Heart right ventricle (tissue), 16 donors: ENCODE measurements around the gene CREB5. TPM values are rescaled to one million over a fixed set of nuclear protein-coding genes. Genes with fewer than 3 reads are reported as not detected.

Experiments
- ATAC-seq, 8 donors: fragments of 200-7000 bp; cut with Tn5 transposase; one replicate each; pipeline ENCODE4 v1.9.1; 2020; ENCODE audit warnings: mild to moderate bottlenecking in 8 of 8, moderate library complexity in 8 of 8, moderate number of reproducible peaks in 1 of 8
- DNase-seq, 2 donors: peaks; one replicate each; pipeline ENCODE4 v3.0.0-alpha.2; 2020
- H3K27ac ChIP-seq, 10 donors: fragments of 200-600 bp; sonication (generic) in 2 of 10; one replicate each; pipeline versions ENCODE4 v1.5.0 to v1.8.0; 2020 to 2022; ENCODE audit warnings: mild to moderate bottlenecking in 3 of 10
- H3K27me3 ChIP-seq, 7 donors: fragments of 200-600 bp; one replicate each; pipeline ENCODE4 v1.8.0; 2021 to 2022; ENCODE audit warnings: mild to moderate bottlenecking in 2 of 7
- H3K36me3 ChIP-seq, 9 donors: fragments of 200-600 bp; sonication (generic) in 1 of 9; one replicate each; pipeline versions ENCODE4 v1.5.0 to v1.8.0; 2020 to 2022; ENCODE audit warnings: mild to moderate bottlenecking in 2 of 9
- H3K4me1 ChIP-seq, 9 donors: fragments of 200-600 bp; sonication (generic) in 1 of 9; one replicate each; pipeline versions ENCODE4 v1.5.0 to v1.8.0; 2020 to 2022; ENCODE audit warnings: mild to moderate bottlenecking in 4 of 9
- H3K4me3 ChIP-seq, 10 donors: fragments of 200-600 bp; sonication (generic) in 2 of 10; one replicate each; pipeline versions ENCODE4 v1.5.0 to v1.8.0; 2020 to 2022; ENCODE audit warnings: mild to moderate bottlenecking in 7 of 10, moderate library complexity in 2 of 10
- H3K9me3 ChIP-seq, 11 donors: fragments of 200-600 bp in 10 of 11; sonication (generic) in 2 of 11; one replicate each; pipeline versions ENCODE4 v1.5.0 to v1.8.0; 2013 to 2022; ENCODE audit warnings: mild to moderate bottlenecking in 2 of 11, control low read depth in 1 of 11, moderate library complexity in 1 of 11
- CTCF ChIP-seq, 9 donors: fragments of 200-600 bp; sonication (generic) in 2 of 9; IDR thresholded peaks; one replicate each; pipeline versions ENCODE4 v1.5.0 to v1.8.0; 2021 to 2022; ENCODE audit warnings: antibody characterized with exemption in 9 of 9, mild to moderate bottlenecking in 5 of 9, moderate library complexity in 1 of 9
- WGBS, 2 donors: extraction: QIAGEN DNeasy Blood & Tissue Kit; methylation state at CpG; one replicate each; pipeline ENCODE4 v1.1.7; 2013; ENCODE audit warnings: inconsistent platforms in 1 of 2; 5-methylcytosine and 5-hydroxymethylcytosine counted together
- intact Hi-C, 10 donors: fragments of 100-400 bp; cut with DNase I; formaldehyde crosslinking; loops; one replicate each; pipeline versions ENCODE4 v1.11.1 to v1.14.2; 2022
- polyA plus RNA-seq, 2 donors: library from polyadenylated mRNA; stranded (reverse); fragments of 200-250 nt; gene quantifications; one replicate each; pipeline ENCODE4 v1.2.3, GENCODE V29; 2013
- total RNA-seq, 10 donors: library from RNA; stranded (reverse); fragmentation: NEBNext Ultra II Directional in 3 of 10; extraction: Animal tissue kit (Norgen Biotek cat#: 25700) in 3 of 10; gene quantifications; one replicate each; pipeline versions ENCODE4 v1.2.1 to v1.2.4, GENCODE V29; 2021 to 2023
- donor health status: Arrhythmogenic right ventricular cardiomyopathy.
- donor health status: ischemic (EF 13 %, LVEDD 7.1; RV severe dilation, severe dysfunction).
- donor health status: healthy with polysubstance abuse.
- donor health status: DM: no; HTN: yes; CAD: no.
- donor health status: DM: no; HTN: no; CAD: no.
- donor health status: ischemic (EF 25% LVEDD 6.9; RV normal size, moderate dysfunction).
- donor health status: ischemic (EF 25% LVEDD 5.7; RV mildly dilated, moderate dysfunction).
- donor health status: healthy.
- donor health status: DM: yes; HTN: yes; CAD: no.
- donor health status: Ischemic cardiomyopathy.
- donor health status: ischemic (EF 35%, LVEDD 5.7; RV mildly dilated, moderate dysfunction).
- donor health status: nonischemic (EF 11% LVEDD 7.7; RV severe dilation, severe dysfunction).
- donor health status: DM: yes; HTN: yes; CAD: no.
- donor health status: PGD.
- donor health status: ischemic (EF 29% LVEDD 5.4; RV normal size, mild dysfunction).
- donor health status: nonischemic (EF 23%, LVEDD 6.1; RV moderate dilation, normal function).

Gene CREB5
- total and polyA plus RNA-seq, 12 donors = 4.7 to 170 (median 19.0) TPM

DNA sequence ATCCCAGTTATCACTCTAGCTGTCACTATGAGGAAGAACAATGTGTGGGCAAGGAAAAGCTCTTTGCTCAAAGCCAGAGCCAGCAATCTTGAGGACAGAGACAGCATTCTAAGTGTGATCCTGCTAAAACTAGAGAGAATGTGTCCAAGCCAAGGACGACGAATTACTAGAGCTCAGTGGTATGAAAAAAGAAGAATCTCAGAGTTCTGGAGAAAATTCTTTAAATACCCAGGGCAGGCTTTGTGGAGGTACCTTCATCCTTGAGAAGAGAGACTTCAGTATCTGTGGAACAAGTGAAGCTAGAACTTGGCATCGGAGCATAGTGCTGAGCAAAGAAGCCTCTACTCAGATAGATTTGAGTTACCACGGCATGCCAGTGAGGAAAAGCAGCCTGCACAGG is 336.0 kb downstream of the CREB5 start:
- H3K9me3 ChIP-seq = no peaks in the 10 kb centered on the region
- no peak for TF ChIP-seq CTCF (IDR thresholded peaks at IDR 0.05)
- H3K36me3 ChIP-seq = no peaks in the 10 kb centered on the region
- DNase-seq (no peak), ATAC-seq (no peak)
- 82 to 85% methylated on average over 4 of the region's 4 CpGs for WGBS, 2 donors
- H3K27ac ChIP-seq = no peak overlapping the region
- intact Hi-C loops = loop anchor here in 1 of 10 donors (5.0 kb wide), 1 partner anchor 61 kb away; no protein-coding TSS in a partner anchor
- no peaks in the 10 kb centered on the region for H3K27me3 ChIP-seq
- peaks cover 2 to 44% (median 25%) of the 10 kb centered on the region in 9 donors for H3K4me1 ChIP-seq
- no peak overlapping the region for H3K4me3 ChIP-seq

DNA sequence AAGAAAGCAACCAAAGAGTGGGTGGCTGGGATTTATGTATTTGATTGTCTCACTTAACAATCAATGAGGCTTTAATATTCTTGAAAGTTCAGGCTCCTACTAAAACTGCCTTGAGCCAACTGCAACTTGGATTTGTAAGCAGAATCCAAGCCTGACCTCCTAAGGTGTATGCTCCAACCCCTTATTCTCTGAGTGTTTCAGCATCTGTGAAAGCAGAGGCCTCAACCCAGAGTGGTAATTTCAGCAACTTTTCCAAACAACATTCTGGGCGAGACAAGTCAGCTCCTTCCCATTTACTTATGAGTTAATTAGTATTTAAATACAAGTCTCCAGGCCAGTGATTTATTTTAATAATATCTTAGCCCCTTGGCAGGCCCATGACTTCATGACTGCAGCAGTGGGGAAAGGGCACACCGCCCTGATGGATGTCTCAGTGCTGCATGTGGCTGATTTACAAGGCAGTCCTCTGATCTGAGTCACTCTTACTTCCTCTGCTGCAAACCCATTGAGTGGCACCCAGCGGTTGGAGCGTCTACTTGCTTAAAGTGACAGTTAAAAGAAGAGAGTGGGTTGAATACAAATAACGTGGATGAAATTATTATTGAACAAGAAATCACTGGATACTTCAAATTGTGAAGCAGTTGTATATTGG is 336.7 kb downstream of the CREB5 start:
- no peak for DNase-seq
- intact Hi-C loops = loop anchor here in 1 of 10 donors (5.0 kb wide), 1 partner anchor 62 kb away; no protein-coding TSS in a partner anchor
- Histone ChIP-seq H3K27ac (no peak overlapping the region), H3K27me3 (no peaks in the 10 kb centered on the region), H3K4me3 (no peak overlapping the region), H3K36me3 (no peaks in the 10 kb centered on the region), H3K4me1 (peaks cover 2 to 44% (median 25%) of the 10 kb centered on the region in 9 donors), H3K9me3 (no peaks in the 10 kb centered on the region)
- WGBS, 2 donors = 88 to 91% methylated on average over 5 of the region's 5 CpGs
- ATAC-seq = peak in 1 of 8 donors; percentile 77
- no peak for TF ChIP-seq CTCF (IDR thresholded peaks at IDR 0.05)

- H3K27ac ChIP-seq = no peak overlapping the region
- no peaks in the 10 kb centered on the region for H3K27me3 ChIP-seq
- H3K4me1 ChIP-seq = peaks cover 2 to 42% (median 24%) of the 10 kb centered on the region in 9 donors
- 38 to 39% methylated on average over 2 of the region's 2 CpGs for WGBS, 2 donors
- no peaks in the 10 kb centered on the region for H3K9me3 ChIP-seq
- H3K4me3 ChIP-seq = no peak overlapping the region
- no peak for TF ChIP-seq CTCF (IDR thresholded peaks at IDR 0.05)
- DNase-seq (no peak), ATAC-seq (no peak)
- no peaks in the 10 kb centered on the region for H3K36me3 ChIP-seq
- intact Hi-C loops = loop anchor here in 1 of 10 donors (5.0 kb wide), 1 partner anchor 62 kb away; no protein-coding TSS in a partner anchor
These were observed 337.3 kb downstream of the CREB5 start for GRCh38 chr7:28749638-28750037.

DNA sequence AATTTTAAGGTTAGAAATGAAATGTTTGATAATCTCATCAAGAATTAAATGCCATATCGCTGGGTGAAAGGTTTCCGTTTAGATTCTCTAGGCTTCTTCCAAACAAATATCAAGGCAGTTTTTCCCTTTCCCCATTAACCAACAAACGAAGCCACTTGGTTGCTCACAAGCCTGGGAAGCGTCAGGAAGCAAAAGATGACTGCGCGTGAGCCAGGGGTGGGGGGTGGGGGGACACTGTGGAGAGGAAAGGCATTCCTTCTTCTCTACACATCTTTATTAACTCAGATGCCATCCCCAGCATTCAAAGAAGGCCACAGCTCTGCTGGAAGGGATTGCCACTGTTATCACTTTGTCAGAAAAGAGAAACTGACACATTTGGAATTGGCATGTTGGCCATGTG is 338.7 kb downstream of the CREB5 start:
- no peaks in the 10 kb centered on the region for H3K36me3 ChIP-seq
- no peak overlapping the region for H3K27ac ChIP-seq
- no peaks in the 10 kb centered on the region for H3K9me3 ChIP-seq
- no peak overlapping the region for H3K4me3 ChIP-seq
- DNase-seq (no peak), ATAC-seq (no peak)
- WGBS, 2 donors = 94 to 95% methylated on average over 6 of the region's 6 CpGs
- TF ChIP-seq CTCF (IDR thresholded peaks at IDR 0.05) = no peak
- H3K27me3 ChIP-seq = no peaks in the 10 kb centered on the region
- intact Hi-C loops = no loop called here
- peaks cover 0 to 36% (median 13%) of the 10 kb centered on the region in 9 donors for H3K4me1 ChIP-seq
